CD14-positive monocyte (primary cell): ENCODE data around the gene NDUFS1. TPM values are rescaled to one million over a fixed set of nuclear protein-coding genes. Genes with fewer than 3 reads are reported as not detected.

Source experiments
- DNase-seq, 3 donors: peaks; one replicate each; pipeline ENCODE4 v3.0.0-alpha.2; 2011 to 2022
- H2AFZ ChIP-seq: 2 replicates; pipeline ENCODE4 v1.6.0; 2012; ENCODE audit warnings: mild to moderate bottlenecking, low read depth, low read length, inconsistent platforms; ENCODE audit not compliant: insufficient read depth, poor library complexity, severe bottlenecking
- H3K27ac ChIP-seq, 2 donors: 1 replicate in 1 of 2; 2 replicates in 1 of 2; pipeline ENCODE4 v1.5.1; 2012 to 2013; ENCODE audit warnings: low read length in 2 of 2, control low read depth in 1 of 2, inconsistent platforms in 1 of 2, low read depth in 1 of 2, mild to moderate bottlenecking in 1 of 2
- H3K27me3 ChIP-seq, 2 donors: one replicate each; pipeline versions ENCODE4 v1.6.0 to v1.6.1; 2011 to 2013; ENCODE audit warnings: low read length in 2 of 2; ENCODE audit not compliant: control insufficient read depth in 2 of 2, insufficient read depth in 2 of 2
- H3K36me3 ChIP-seq, 2 donors: replicated peaks in 1 of 2; 1 replicate in 1 of 2; 2 replicates in 1 of 2; pipeline versions ENCODE4 v1.5.1 to v1.6.1; 2012 to 2013; ENCODE audit warnings: low read length in 2 of 2, control low read depth in 1 of 2, inconsistent platforms in 1 of 2, mild to moderate bottlenecking in 1 of 2; ENCODE audit not compliant: insufficient read depth in 2 of 2, control insufficient read depth in 1 of 2
- H3K4me1 ChIP-seq, 2 donors: 1 replicate in 1 of 2; 2 replicates in 1 of 2; pipeline versions ENCODE4 v1.5.1 to v1.6.1; 2012 to 2013; ENCODE audit warnings: low read length in 2 of 2, control low read depth in 1 of 2, inconsistent platforms in 1 of 2, mild to moderate bottlenecking in 1 of 2, moderate library complexity in 1 of 2; ENCODE audit not compliant: insufficient read depth in 2 of 2, control insufficient read depth in 1 of 2
- H3K4me2 ChIP-seq: replicated peaks from 2 replicates; pipeline ENCODE3; 2012; ENCODE audit warnings: low read length, moderate library complexity, mild to moderate bottlenecking; ENCODE audit not compliant: poor library complexity, severe bottlenecking; ENCODE audit errors: extremely low read depth
- H3K4me3 ChIP-seq, 3 experiments: fragments of 200-600 bp in 1 of 3; sonication (generic) in 1 of 3; replicated peaks in 1 of 3; 1 replicate in 2 of 3; 2 replicates in 1 of 3; pipeline ENCODE4 v1.5.1; 2011 to 2013; ENCODE audit warnings: low read length in 3 of 3, mild to moderate bottlenecking in 3 of 3, control low read depth in 2 of 3, low read depth in 2 of 3, inconsistent platforms in 1 of 3, moderate library complexity in 1 of 3
- H3K79me2 ChIP-seq: 2 replicates; pipeline ENCODE4 v1.6.0; 2012; ENCODE audit warnings: mild to moderate bottlenecking, control low read depth, inconsistent platforms, low read length, moderate library complexity; ENCODE audit not compliant: insufficient read depth
- H3K9ac ChIP-seq: 2 replicates; pipeline ENCODE4 v1.6.0; 2017; ENCODE audit warnings: low read length, mild to moderate bottlenecking; ENCODE audit not compliant: insufficient read depth, poor library complexity, severe bottlenecking
- H3K9me3 ChIP-seq, 2 donors: replicated peaks in 1 of 2; 1 replicate in 1 of 2; 2 replicates in 1 of 2; pipeline versions ENCODE4 v1.5.1 to v1.6.1; 2012 to 2013; ENCODE audit warnings: low read length in 2 of 2, control low read depth in 1 of 2; ENCODE audit not compliant: control insufficient read depth in 1 of 2, insufficient read depth in 1 of 2
- H4K20me1 ChIP-seq: 2 replicates; pipeline ENCODE4 v1.6.0; 2012; ENCODE audit warnings: mild to moderate bottlenecking, low read length, control low read depth, moderate library complexity; ENCODE audit not compliant: insufficient read depth
- H3K27ac Mint-ChIP-seq, 7 donors: one replicate each; pipeline ENCODE4 v1.8.0; 2020; ENCODE audit warnings: mild to moderate bottlenecking in 7 of 7, mixed read lengths in 7 of 7, moderate library complexity in 6 of 7, inconsistent platforms in 2 of 7
- H3K27me3 Mint-ChIP-seq, 3 donors: one replicate each; pipeline ENCODE4 v1.8.0; 2021 to 2022; ENCODE audit warnings: low read depth in 3 of 3, mild to moderate bottlenecking in 3 of 3, mixed read lengths in 3 of 3, moderate library complexity in 3 of 3, inconsistent platforms in 1 of 3
- H3K36me3 Mint-ChIP-seq, 2 donors: one replicate each; pipeline ENCODE4 v1.8.0; 2020; ENCODE audit warnings: mixed read lengths in 2 of 2, inconsistent platforms in 1 of 2, mild to moderate bottlenecking in 1 of 2
- H3K4me1 Mint-ChIP-seq: one replicate; pipeline ENCODE4 v1.8.0; 2020; ENCODE audit warnings: mild to moderate bottlenecking, mixed read lengths
- H3K4me3 Mint-ChIP-seq, 2 donors: one replicate each; pipeline ENCODE4 v1.8.0; 2020; ENCODE audit warnings: mild to moderate bottlenecking in 2 of 2, mixed read lengths in 2 of 2, moderate library complexity in 1 of 2
- H3K9me3 Mint-ChIP-seq, 7 donors: one replicate each; pipeline ENCODE4 v1.8.0; 2020 to 2022; ENCODE audit warnings: mixed read lengths in 7 of 7, mild to moderate bottlenecking in 6 of 7, moderate library complexity in 6 of 7, inconsistent platforms in 2 of 7
- CTCF ChIP-seq: fragments of 200-600 bp; IDR thresholded peaks from one replicate; pipeline ENCODE4 v1.8.0; 2022; ENCODE audit warnings: antibody characterized with exemption, mild to moderate bottlenecking
- WGBS: methylation state at CpG from one replicate; pipeline ENCODE4 v1.1.5; 2013; ENCODE audit warnings: missing lambda C conversion rate; ENCODE audit not compliant: insufficient coverage; 5-methylcytosine and 5-hydroxymethylcytosine counted together
- intact Hi-C, 2 donors: fragments of 100-400 bp; cut with micrococcal nuclease; formaldehyde crosslinking; loops; one replicate each; pipeline versions ENCODE4 v1.15.0 to v1.15.1; 2023
- polyA plus RNA-seq, 3 donors: library from polyadenylated mRNA; depleted of rRNA in 1 of 3; unstranded in 2 of 3; stranded (reverse) in 1 of 3; fragments of 300-500 nt in 2 of 3; fragments of >200 nt in 1 of 3; fragmentation: Illumina TruSeq in 2 of 3; gene quantifications; 1 replicate in 2 of 3; 2 replicates in 1 of 3; pipeline ENCODE4 v1.2.3, GENCODE V29; 2012 to 2021

NDUFS1 gene
- polyA plus RNA-seq, 3 donors, result 22.8 to 43.9 (median 37.9) TPM

GRCh38 chr2:206108713-206109112, 50.5 kb downstream of the NDUFS1 start:
- intact Hi-C loops, result no loop called here
- WGBS, result no CpG with 5 or more reads among the region's 7 CpGs
- Histone ChIP-seq H3K4me2 (no peak overlapping the region), H3K79me2 (no peaks in the 10 kb centered on the region), H3K4me3 (no peak overlapping the region), H3K9ac (no peak overlapping the region), H2AFZ (no peak overlapping the region), H3K36me3 (no peaks in the 10 kb centered on the region), H3K9me3 (peaks cover 5 to 7% of the 10 kb centered on the region in 2 donors), H4K20me1 (no peaks in the 10 kb centered on the region), H3K4me1 (no peaks in the 10 kb centered on the region), H3K27me3 (no peaks in the 10 kb centered on the region), H3K27ac (no peak overlapping the region)
- Mint-ChIP-seq H3K36me3 (peaks cover 0 to 6% of the 10 kb centered on the region in 2 donors), H3K27me3 (no peaks in the 10 kb centered on the region), H3K9me3 (peaks cover 0 to 13% (median 7%) of the 10 kb centered on the region in 7 donors), H3K4me1 (peaks cover 5% of the 10 kb centered on the region), H3K27ac (no peak overlapping the region), H3K4me3 (no peak overlapping the region)
- no peak for DNase-seq
- TF ChIP-seq CTCF, result no peak

- Histone ChIP-seq H3K9me3 (no peaks in the 10 kb centered on the region), H3K4me1 (no peaks in the 10 kb centered on the region), H3K4me2 (no peak overlapping the region), H3K27me3 (no peaks in the 10 kb centered on the region), H3K79me2 (no peaks in the 10 kb centered on the region), H3K36me3 (no peaks in the 10 kb centered on the region), H4K20me1 (no peaks in the 10 kb centered on the region), H2AFZ (no peak overlapping the region), H3K4me3 (no peak overlapping the region), H3K9ac (no peak overlapping the region), H3K27ac (no peak overlapping the region)
- intact Hi-C loops, result no loop called here
- Mint-ChIP-seq H3K4me3 (no peak overlapping the region), H3K4me1 (peaks cover 3% of the 10 kb centered on the region), H3K36me3 (no peaks in the 10 kb centered on the region), H3K27me3 (no peaks in the 10 kb centered on the region), H3K9me3 (peaks cover 0 to 3% (median 0%) of the 10 kb centered on the region in 7 donors), H3K27ac (no peak overlapping the region)
- 100% methylated on average over 2 of the region's 5 CpGs for WGBS
- TF ChIP-seq CTCF, result no peak
- DNase-seq, result no peak
These were observed 53.7 kb downstream of the NDUFS1 start for GRCh38 chr2:206105541-206105940.
